K562 (cell line): ENCODE data around the gene DDX54. TPM values are rescaled to one million over a fixed set of nuclear protein-coding genes. Genes with fewer than 3 reads are reported as not detected.
A peak's percentile ranks its signal among the peaks of the same experiment; 100 is the strongest.

Experiments
- ATAC-seq: fragments of 200-7000 bp; cut with Tn5 transposase; 3 replicates; pipeline ENCODE4 v1.9.1; 2020; ENCODE audit warnings: moderate library complexity
- BruUV-seq: library from RNA; stranded (reverse); fragments of 400-500 nt; replicated peaks from 2 replicates; lab custom pipeline; 2021; lab: Mats Ljungman, UMichigan
- CTCF ChIA-PET: fragments of 300-600 bp; formaldehyde crosslinking; extraction: SDS; loops from one replicate; lab custom pipeline; 2021; ENCODE audit warnings: low intra/inter-chr PET ratio; lab: Yijun Ruan, JAX
- POLR2A ChIA-PET: fragments of 300-600, 350-650 bp; sonication (Branson Sonifier 250); formaldehyde crosslinking; extraction: SDS; loops from one replicate; lab custom pipeline; 2021; ENCODE audit warnings: antibody characterized with exemption, inconsistent platforms; lab: Yijun Ruan, JAX
- DNase-seq, 4 experiments: peaks; one replicate each; pipeline versions ENCODE4 v3.0.0 to v3.0.0-alpha.2; 2011 to 2018; ENCODE audit warnings: low spot score in 3 of 4, mixed read lengths in 3 of 4; ENCODE audit errors: extremely low read depth in 1 of 4
- FAIRE-seq: peaks from 2 replicates; lab custom pipeline; 2011; peaks lifted over from hg19 to GRCh38; lab: Jason Lieb, UNC
- H2AFZ ChIP-seq: 2 replicates; pipeline ENCODE4 v1.6.0; 2011; ENCODE audit warnings: low read depth, low read length, control low read depth, inconsistent platforms
- H3K27ac ChIP-seq: fragments of 200-600 bp; 3 replicates; pipeline ENCODE4 v1.8.0; 2011; ENCODE audit warnings: low read depth, mild to moderate bottlenecking, control low read depth, inconsistent platforms, low read length, moderate library complexity, mixed read lengths; ENCODE audit errors: extremely low read depth
- H3K27me3 ChIP-seq, 2 experiments: fragments of 300-600 bp in 1 of 2; 2 replicates in 1 of 2; 3 replicates in 1 of 2; pipeline versions ENCODE4 v1.6.0 to v1.8.0; 2011; ENCODE audit warnings: inconsistent platforms in 2 of 2, low read length in 2 of 2, mild to moderate bottlenecking in 1 of 2, mixed read lengths in 1 of 2, moderate library complexity in 1 of 2; ENCODE audit not compliant: control insufficient read depth in 2 of 2, insufficient read depth in 2 of 2
- H3K36me3 ChIP-seq: fragments of 300-600 bp; 3 replicates; pipeline ENCODE4 v1.8.0; 2011; ENCODE audit warnings: mild to moderate bottlenecking, low read length, inconsistent platforms; ENCODE audit not compliant: control insufficient read depth, insufficient read depth
- H3K4me1 ChIP-seq, 2 experiments: fragments of 200-600 bp in 1 of 2; replicated peaks in 1 of 2; 2 replicates in 1 of 2; 3 replicates in 1 of 2; pipeline versions ENCODE4 v1.5.1 to v1.8.0; 2011; ENCODE audit warnings: inconsistent platforms in 2 of 2, low read length in 2 of 2, mild to moderate bottlenecking in 1 of 2, mixed read lengths in 1 of 2, moderate library complexity in 1 of 2; ENCODE audit not compliant: control insufficient read depth in 2 of 2, insufficient read depth in 2 of 2
- H3K4me2 ChIP-seq: 2 replicates; pipeline ENCODE4 v1.6.1; 2011; ENCODE audit warnings: low read length, control low read depth, inconsistent platforms, mixed read lengths; ENCODE audit not compliant: insufficient read depth
- H3K4me3 ChIP-seq: fragments of 200-600 bp; sonication (generic), shearing (Covaris generic); 2 replicates; pipeline ENCODE4 v1.5.1; 2016; ENCODE audit warnings: control low read depth, inconsistent platforms
- H3K79me2 ChIP-seq: fragments of 200-600 bp; 3 replicates; pipeline ENCODE4 v1.8.0; 2011; ENCODE audit warnings: low read length, inconsistent platforms; ENCODE audit not compliant: control insufficient read depth, insufficient read depth
- H3K9ac ChIP-seq, 2 experiments: 2 replicates each; pipeline versions ENCODE4 v1.6.0 to v1.6.1; 2011; ENCODE audit warnings: low read depth in 2 of 2, low read length in 2 of 2, control low read depth in 1 of 2, inconsistent platforms in 1 of 2, mild to moderate bottlenecking in 1 of 2, mixed read lengths in 1 of 2; ENCODE audit not compliant: insufficient read depth in 1 of 2
- H3K9me1 ChIP-seq: one replicate; pipeline ENCODE4 v1.6.0; 2011; ENCODE audit warnings: inconsistent platforms, mild to moderate bottlenecking, low read length, moderate library complexity; ENCODE audit not compliant: control insufficient read depth, insufficient read depth
- H3K9me3 ChIP-seq: replicated peaks from 2 replicates; pipeline ENCODE4 v1.5.1; 2011; ENCODE audit warnings: low read depth, low read length, inconsistent platforms; ENCODE audit not compliant: control insufficient read depth, insufficient read depth
- H4K20me1 ChIP-seq: replicated peaks from 2 replicates; pipeline ENCODE4 v1.6.1; 2011; ENCODE audit warnings: low read length, inconsistent platforms, mixed read lengths; ENCODE audit not compliant: control insufficient read depth, insufficient read depth
- ASH1L ChIP-seq: fragments of 450-650 bp; IDR thresholded peaks from 2 replicates; pipeline ENCODE4 v1.6.1; 2018; ENCODE audit warnings: borderline replicate concordance, mild to moderate bottlenecking, low read depth; ENCODE audit not compliant: partially characterized antibody
- CC2D1A ChIP-seq: fragments of 450-650 bp; IDR thresholded peaks from 2 replicates; pipeline ENCODE4 v1.6.1; 2017; ENCODE audit warnings: mild to moderate bottlenecking
- CHCHD3 ChIP-seq: fragments of 250-450 bp; sonication (Bioruptor Pico); IDR thresholded peaks from 2 replicates; pipeline ENCODE4 v2.1.2; 2022; ENCODE audit warnings: mild to moderate bottlenecking
- NBN ChIP-seq: fragments of 450-650 bp; IDR thresholded peaks from 2 replicates; pipeline ENCODE4 v1.6.1; 2016; ENCODE audit warnings: low read depth, mild to moderate bottlenecking
- NFRKB ChIP-seq: fragments of 450-650 bp; IDR thresholded peaks from 2 replicates; pipeline ENCODE4 v1.6.1; 2016; ENCODE audit warnings: low read depth
- NRF1 ChIP-seq, 2 experiments: fragments of 450-650 bp; IDR thresholded peaks in 1 of 2; conservative IDR thresholded peaks in 1 of 2; 2 replicates each; pipeline ENCODE4 v1.6.1; 2014; ENCODE audit warnings: mild to moderate bottlenecking in 2 of 2
- PURB ChIP-seq: sonication (generic); formaldehyde crosslinking; IDR thresholded peaks from 2 replicates; pipeline ENCODE4 v1.9.0; 2021; ENCODE audit warnings: low read depth, mild to moderate bottlenecking, missing genetic modification reagents
- TCFL5 ChIP-seq: fragments of 250-450 bp; sonication (Bioruptor Pico); conservative IDR thresholded peaks from 2 replicates; pipeline ENCODE4 v1.6.1; 2021; ENCODE audit warnings: mild to moderate bottlenecking, moderate library complexity, matching md5 sums
- ZBED1 ChIP-seq: IDR thresholded peaks from 2 replicates; pipeline ENCODE4 v1.6.1; 2014
- ZNF175 ChIP-seq: fragments of 200-800 bp; sonication (Bioruptor generic); IDR thresholded peaks from 2 replicates; pipeline ENCODE4 v1.6.1; 2016; ENCODE audit warnings: low read depth, mild to moderate bottlenecking, missing genetic modification characterization, missing compliant biosample characterization
- ZNF232 ChIP-seq: sonication (generic); formaldehyde crosslinking; IDR thresholded peaks from 2 replicates; pipeline ENCODE4 v1.8.0; 2022; ENCODE audit warnings: mild to moderate bottlenecking, missing genetic modification reagents
- ZNF253 ChIP-seq: fragments of 250-450 bp; sonication (Bioruptor Pico); conservative IDR thresholded peaks from 2 replicates; pipeline ENCODE4 v1.6.1; 2021; ENCODE audit warnings: mild to moderate bottlenecking
- ZNF384 ChIP-seq: IDR thresholded peaks from 2 replicates; pipeline ENCODE4 v1.6.1; 2012; ENCODE audit warnings: low read depth, low read length, improper control_type of control experiment
- ZNF408 ChIP-seq: fragments of 250-450 bp; sonication (Bioruptor Pico); IDR thresholded peaks from 2 replicates; pipeline ENCODE4 v1.4.0; 2020; ENCODE audit warnings: low read depth, mild to moderate bottlenecking, moderate library complexity
- WGBS: fragments of 100-300 bp; shearing (Covaris generic); methylation state at CpG from one replicate; pipeline ENCODE4 v1.1.6; 2016; ENCODE audit warnings: low coverage, mixed read lengths; ENCODE audit not compliant: insufficient coverage; ENCODE audit errors: missing lambda C conversion rate; 5-methylcytosine and 5-hydroxymethylcytosine counted together
- in situ Hi-C: fragments of 300-500 bp; cut with MboI; formaldehyde crosslinking; loops from 4 replicates; pipeline ENCODE4 v1.15.0; 2018; ENCODE audit warnings: inconsistent platforms, mixed read lengths
- intact Hi-C: fragments of 100-400 bp; cut with micrococcal nuclease; formaldehyde crosslinking; loops from 2 replicates; pipeline ENCODE4 v1.14.2; 2022
- polyA plus RNA-seq, 8 experiments: library from polyadenylated mRNA; depleted of rRNA in 4 of 8; stranded (reverse) in 5 of 8; unstranded in 3 of 8; fragments of >200 nt; fragmentation: Nextera tagmentation in 2 of 8; fragmentation: Illumina TruSeq in 1 of 8; extraction: Ambion mirVana in 2 of 8; extraction: Trizol in 1 of 8; gene quantifications; 2 replicates each; pipeline versions ENCODE4 v1.2.1 to v1.2.3, GENCODE V29; 2011 to 2014; ENCODE audit warnings: inconsistent platforms in 1 of 8, missing spikeins in 1 of 8
- total RNA-seq, 7 experiments: library from RNA; depleted of rRNA in 6 of 7; stranded (reverse); fragments of >200 nt in 6 of 7; fragmentation: Illumina TruSeq in 2 of 7; extraction: Trizol in 2 of 7; gene quantifications; 2 replicates each; pipeline versions ENCODE4 v1.2.1 to v1.2.3, GENCODE V29; 2011 to 2021; ENCODE audit warnings: low replicate concordance in 1 of 7
- TF ChIP-seq, protein P1 (sequence below): sonication (generic); formaldehyde crosslinking; IDR thresholded peaks from 2 replicates; pipeline ENCODE4 v1.9.0; 2022; ENCODE audit warnings: mild to moderate bottlenecking, missing genetic modification reagents
- TF ChIP-seq, protein P2 (sequence below): fragments of 450-650 bp; IDR thresholded peaks from 2 replicates; pipeline ENCODE4 v1.6.1; 2018; ENCODE audit not compliant: partially characterized antibody
- TF ChIP-seq, protein P3 (sequence below), 2 experiments: fragments of 450-650 bp in 1 of 2; sonication (generic) in 1 of 2; formaldehyde crosslinking; conservative IDR thresholded peaks; 2 replicates each; pipeline versions ENCODE4 v1.4.0 to v1.8.1; 2020 to 2022; ENCODE audit warnings: mild to moderate bottlenecking in 1 of 2, missing genetic modification reagents in 1 of 2

Gene DDX54
- total and polyA plus RNA-seq, 9 of the 15 experiments (the other 6 are each of a cell fraction or from before 2014, with no cell fraction given), result 1.4 to 135 (median 51.4) TPM

DNA sequence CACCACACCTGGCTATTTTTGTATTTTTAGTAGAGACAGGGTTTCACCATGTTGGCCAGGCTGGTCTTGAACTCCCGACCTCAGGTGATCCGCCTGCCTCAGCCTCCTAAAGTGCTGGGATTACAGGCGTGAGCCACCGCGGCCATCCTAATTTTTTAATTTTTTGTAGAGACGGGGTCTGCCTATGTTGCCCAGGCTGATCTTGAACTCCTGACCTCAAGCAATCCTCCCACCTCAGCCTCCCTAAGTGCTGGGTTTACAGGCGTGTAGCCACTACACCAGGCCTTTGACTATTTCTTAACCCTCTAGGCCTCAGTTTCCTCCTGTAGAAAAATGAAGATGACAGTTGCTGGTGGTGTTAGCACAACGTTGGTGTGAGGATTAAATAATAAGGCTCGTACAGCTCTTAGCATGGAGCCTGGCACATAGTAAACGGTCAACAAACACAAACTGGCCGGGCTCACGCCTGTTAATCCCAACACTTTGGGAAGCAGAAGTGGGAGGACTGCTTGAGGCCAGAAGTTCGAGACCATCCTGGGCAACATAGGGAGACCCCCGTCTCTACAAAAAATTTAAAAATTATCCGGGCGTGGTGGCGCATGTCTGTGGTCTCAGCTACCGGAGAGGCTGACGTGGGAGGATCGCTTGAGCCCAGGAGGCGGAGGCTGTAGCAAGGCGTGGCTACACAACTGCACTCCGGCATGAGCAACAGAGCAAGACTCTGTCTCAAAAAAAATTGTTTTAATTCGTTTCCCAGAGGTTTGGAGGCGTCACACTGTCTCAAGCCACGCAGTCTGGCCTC lies 979 bp downstream of the DDX54 start:
- peak; percentile 76 for ATAC-seq
- Histone ChIP-seq H4K20me1 (peaks cover 9% of the 10 kb centered on the region), H3K27me3 (no peaks in the 10 kb centered on the region), H3K4me2 (peak overlapping the region; percentile 84), H3K4me1 (peaks cover 26 to 40% of the 10 kb centered on the region in 2 experiments; a peak in 4 of 5 replicates), H3K4me3 (peak overlapping the region; percentile 91), H3K27ac (peak overlapping the region; percentile 97), H3K9me3 (no peaks in the 10 kb centered on the region), H3K36me3 (peaks cover 67% of the 10 kb centered on the region), H2AFZ (peak overlapping the region; percentile 97), H3K9me1 (no peaks in the 10 kb centered on the region), H3K79me2 (peaks cover 79% of the 10 kb centered on the region), H3K9ac (peak overlapping the region; percentile 96 to 100)
- intact Hi-C loops (no loop called here), in situ Hi-C loops (loop anchor here (25.0 kb wide), 1 partner anchor 228 kb away; the partner anchor contains the start of genes SDS and SDSL)
- DNase-seq, result no peak
- ChIA-PET POLR2A (interaction anchor here (0.6 to 1.5 kb wide), 7 partner anchors 9 to 241 kb away, joined by 3 to 5 read pairs (median 3); no protein-coding TSS in a partner anchor), CTCF (no interaction called here)
- under 1% methylated on average over 26 of the region's 26 CpGs for WGBS
- FAIRE-seq, result no peak
- BruUV-seq, result no TSS peak
- TF ChIP-seq CHCHD3 (CRISPR knock-in tag), result no peak
- TF ChIP-seq ASH1L, result no peak
- TF ChIP-seq, protein P1, sequence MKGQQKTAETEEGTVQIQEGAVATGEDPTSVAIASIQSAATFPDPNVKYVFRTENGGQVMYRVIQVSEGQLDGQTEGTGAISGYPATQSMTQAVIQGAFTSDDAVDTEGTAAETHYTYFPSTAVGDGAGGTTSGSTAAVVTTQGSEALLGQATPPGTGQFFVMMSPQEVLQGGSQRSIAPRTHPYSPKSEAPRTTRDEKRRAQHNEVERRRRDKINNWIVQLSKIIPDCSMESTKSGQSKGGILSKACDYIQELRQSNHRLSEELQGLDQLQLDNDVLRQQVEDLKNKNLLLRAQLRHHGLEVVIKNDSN (CRISPR knock-in tag), result no peak
- TF ChIP-seq ZNF408 (CRISPR knock-in tag), result no peak
- TF ChIP-seq NBN, result no peak
- TF ChIP-seq ZNF253, result no peak
- no peak for TF ChIP-seq ZNF232 (CRISPR knock-in tag)
- TF ChIP-seq ZNF175 (CRISPR knock-in tag), result no peak
- no peak for TF ChIP-seq PURB
- TF ChIP-seq TCFL5 (CRISPR knock-in tag), result no peak
- no peak for TF ChIP-seq NFRKB
- TF ChIP-seq ZBED1, result 0 out of 2 replicates have a peak, but pooled peaks have one; percentile 38
- peak; percentile 83 to 85 for TF ChIP-seq NRF1 (conservative IDR thresholded peaks at IDR 0.05 in 1 of 2, IDR thresholded peaks at IDR 0.05 in 1 of 2)
- TF ChIP-seq CC2D1A, result no peak
- TF ChIP-seq, protein P2, sequence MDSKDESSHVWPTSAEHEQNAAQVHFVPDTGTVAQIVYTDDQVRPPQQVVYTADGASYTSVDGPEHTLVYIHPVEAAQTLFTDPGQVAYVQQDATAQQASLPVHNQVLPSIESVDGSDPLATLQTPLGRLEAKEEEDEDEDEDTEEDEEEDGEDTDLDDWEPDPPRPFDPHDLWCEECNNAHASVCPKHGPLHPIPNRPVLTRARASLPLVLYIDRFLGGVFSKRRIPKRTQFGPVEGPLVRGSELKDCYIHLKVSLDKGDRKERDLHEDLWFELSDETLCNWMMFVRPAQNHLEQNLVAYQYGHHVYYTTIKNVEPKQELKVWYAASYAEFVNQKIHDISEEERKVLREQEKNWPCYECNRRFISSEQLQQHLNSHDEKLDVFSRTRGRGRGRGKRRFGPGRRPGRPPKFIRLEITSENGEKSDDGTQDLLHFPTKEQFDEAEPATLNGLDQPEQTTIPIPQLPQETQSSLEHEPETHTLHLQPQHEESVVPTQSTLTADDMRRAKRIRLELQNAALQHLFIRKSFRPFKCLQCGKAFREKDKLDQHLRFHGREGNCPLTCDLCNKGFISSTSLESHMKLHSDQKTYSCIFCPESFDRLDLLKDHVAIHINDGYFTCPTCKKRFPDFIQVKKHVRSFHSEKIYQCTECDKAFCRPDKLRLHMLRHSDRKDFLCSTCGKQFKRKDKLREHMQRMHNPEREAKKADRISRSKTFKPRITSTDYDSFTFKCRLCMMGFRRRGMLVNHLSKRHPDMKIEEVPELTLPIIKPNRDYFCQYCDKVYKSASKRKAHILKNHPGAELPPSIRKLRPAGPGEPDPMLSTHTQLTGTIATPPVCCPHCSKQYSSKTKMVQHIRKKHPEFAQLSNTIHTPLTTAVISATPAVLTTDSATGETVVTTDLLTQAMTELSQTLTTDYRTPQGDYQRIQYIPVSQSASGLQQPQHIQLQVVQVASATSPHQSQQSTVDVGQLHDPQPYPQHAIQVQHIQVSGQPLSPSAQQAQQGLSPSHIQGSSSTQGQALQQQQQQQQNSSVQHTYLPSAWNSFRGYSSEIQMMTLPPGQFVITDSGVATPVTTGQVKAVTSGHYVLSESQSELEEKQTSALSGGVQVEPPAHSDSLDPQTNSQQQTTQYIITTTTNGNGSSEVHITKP, result peak; percentile 36
- TF ChIP-seq ZNF384, result 0 out of 2 replicates have a peak, but pooled peaks have one; percentile 6
- TF ChIP-seq, protein P3, sequence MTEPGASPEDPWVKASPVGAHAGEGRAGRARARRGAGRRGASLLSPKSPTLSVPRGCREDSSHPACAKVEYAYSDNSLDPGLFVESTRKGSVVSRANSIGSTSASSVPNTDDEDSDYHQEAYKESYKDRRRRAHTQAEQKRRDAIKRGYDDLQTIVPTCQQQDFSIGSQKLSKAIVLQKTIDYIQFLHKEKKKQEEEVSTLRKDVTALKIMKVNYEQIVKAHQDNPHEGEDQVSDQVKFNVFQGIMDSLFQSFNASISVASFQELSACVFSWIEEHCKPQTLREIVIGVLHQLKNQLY (CRISPR knock-in tag; conservative IDR thresholded peaks at IDR 0.05), result no peak
